WI38 (cell line): Measurements from ENCODE around the gene AGER.

Experiments
- H3K4me3 ChIP-seq: 2 replicates; pipeline ENCODE4 v1.5.1; 2011; ENCODE audit warnings: low read depth, mild to moderate bottlenecking, control low read depth, low read length
- TF ChIP-seq, protein P1 (sequence below): IDR thresholded peaks from 2 replicates; pipeline ENCODE4 v1.5.1; 2012; ENCODE audit warnings: low read depth, mild to moderate bottlenecking, control low read depth, low read length

The AGER gene

GRCh38 chr6:32210191-32210601, 26.1 kb upstream of the AGER start:
- no peak overlapping the region for H3K4me3 ChIP-seq
- TF ChIP-seq, protein P1, sequence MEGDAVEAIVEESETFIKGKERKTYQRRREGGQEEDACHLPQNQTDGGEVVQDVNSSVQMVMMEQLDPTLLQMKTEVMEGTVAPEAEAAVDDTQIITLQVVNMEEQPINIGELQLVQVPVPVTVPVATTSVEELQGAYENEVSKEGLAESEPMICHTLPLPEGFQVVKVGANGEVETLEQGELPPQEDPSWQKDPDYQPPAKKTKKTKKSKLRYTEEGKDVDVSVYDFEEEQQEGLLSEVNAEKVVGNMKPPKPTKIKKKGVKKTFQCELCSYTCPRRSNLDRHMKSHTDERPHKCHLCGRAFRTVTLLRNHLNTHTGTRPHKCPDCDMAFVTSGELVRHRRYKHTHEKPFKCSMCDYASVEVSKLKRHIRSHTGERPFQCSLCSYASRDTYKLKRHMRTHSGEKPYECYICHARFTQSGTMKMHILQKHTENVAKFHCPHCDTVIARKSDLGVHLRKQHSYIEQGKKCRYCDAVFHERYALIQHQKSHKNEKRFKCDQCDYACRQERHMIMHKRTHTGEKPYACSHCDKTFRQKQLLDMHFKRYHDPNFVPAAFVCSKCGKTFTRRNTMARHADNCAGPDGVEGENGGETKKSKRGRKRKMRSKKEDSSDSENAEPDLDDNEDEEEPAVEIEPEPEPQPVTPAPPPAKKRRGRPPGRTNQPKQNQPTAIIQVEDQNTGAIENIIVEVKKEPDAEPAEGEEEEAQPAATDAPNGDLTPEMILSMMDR: no peak

GRCh38 chr6:32208996-32209395, 24.9 kb upstream of the AGER start:
- H3K4me3 ChIP-seq: no peak overlapping the region
- TF ChIP-seq, protein P1: no peak

GRCh38 chr6:32204268-32204715, 20.2 kb upstream of the AGER start:
- H3K4me3 ChIP-seq: no peak overlapping the region
- TF ChIP-seq, protein P1: no peak

DNA sequence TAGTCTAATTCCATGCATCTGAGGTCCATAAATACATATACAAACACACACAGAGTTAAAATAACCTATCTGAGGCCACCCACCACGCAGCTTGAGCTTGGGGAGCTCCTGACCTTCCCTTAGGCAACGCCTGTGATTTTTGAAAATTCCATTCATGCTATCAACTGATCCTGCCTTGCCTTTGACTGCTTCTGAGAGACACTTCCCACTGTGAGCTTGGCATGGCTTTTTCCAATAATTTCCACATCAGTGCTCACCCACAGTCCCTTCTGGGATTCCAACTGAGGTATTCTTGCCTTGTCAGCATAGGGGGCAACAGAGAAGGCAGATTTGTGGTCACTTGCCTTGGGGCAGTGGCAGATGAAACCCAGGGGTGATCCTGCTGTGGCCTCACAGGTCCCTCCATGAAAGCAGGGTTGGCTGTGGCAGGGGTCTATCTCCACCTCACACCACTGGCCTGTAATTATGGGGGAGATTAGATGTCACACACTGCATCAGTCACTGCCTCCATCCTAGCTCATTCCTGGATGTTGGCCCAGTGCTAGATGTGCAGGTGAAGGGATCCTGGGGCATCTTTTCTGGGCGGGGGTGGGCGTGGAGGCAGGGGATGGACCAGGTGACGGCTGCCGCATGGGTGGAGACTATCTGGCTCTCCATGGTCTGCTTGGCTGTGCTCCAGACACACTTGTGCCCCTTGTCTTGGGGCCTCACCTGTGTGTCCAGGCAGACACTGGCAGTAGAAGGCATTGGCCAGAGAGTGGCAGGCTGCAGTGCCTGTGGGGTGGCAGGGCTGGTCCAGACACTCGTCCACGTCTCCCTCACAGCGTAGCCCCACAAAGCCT, 19.6 kb upstream of the AGER start:
- no peak overlapping the region for H3K4me3 ChIP-seq
- TF ChIP-seq, protein P1: no peak

- TF ChIP-seq, protein P1: no peak
- no peak overlapping the region for H3K4me3 ChIP-seq
These were observed 18.1 kb upstream of the AGER start for GRCh38 chr6:32202186-32202585.

- TF ChIP-seq, protein P1: no peak
- no peak overlapping the region for H3K4me3 ChIP-seq
These were observed 16.8 kb upstream of the AGER start for GRCh38 chr6:32200711-32201475.

GRCh38 chr6:32198866-32199265, 14.8 kb upstream of the AGER start:
- TF ChIP-seq, protein P1: no peak

More at GRCh38 chr6:32198866-32199265, 14.8 kb upstream of the AGER start:
- no peak overlapping the region for H3K4me3 ChIP-seq
